HEK293 (cell line): Measurements from ENCODE around the gene BAIAP2.

ENCODE experiments used
- ELK4 ChIP-seq: IDR thresholded peaks from 2 replicates; pipeline ENCODE4 v1.6.1; 2011; ENCODE audit warnings: mild to moderate bottlenecking, low read depth, low read length, borderline replicate concordance
- GLI4 ChIP-seq: fragments of 450-650 bp; formaldehyde crosslinking; IDR thresholded peaks from 2 replicates; pipeline ENCODE4 v1.5.1; 2016; ENCODE audit warnings: missing biosample characterization, missing genetic modification characterization
- SALL2 ChIP-seq: fragments of 450-650 bp; formaldehyde crosslinking; IDR thresholded peaks from 2 replicates; pipeline ENCODE4 v1.5.0; 2017; ENCODE audit warnings: missing biosample characterization, mild to moderate bottlenecking, missing genetic modification characterization, borderline replicate concordance
- ZSCAN16 ChIP-seq: fragments of 450-650 bp; formaldehyde crosslinking; IDR thresholded peaks from 2 replicates; pipeline ENCODE4 v1.5.1; 2016; ENCODE audit warnings: missing biosample characterization, missing genetic modification characterization
- TF ChIP-seq, protein P1 (sequence below): fragments of 450-650 bp; formaldehyde crosslinking; IDR thresholded peaks from 2 replicates; pipeline ENCODE4 v1.5.1; 2016; ENCODE audit warnings: missing biosample characterization, missing genetic modification characterization, low read depth

GRCh38 chr17:81002013-81002384 lies 33.0 kb upstream of the BAIAP2 start:
- TF ChIP-seq SALL2 (tag by site-specific recombination) (no peak), ZSCAN16 (no peak), GLI4 (tag by site-specific recombination) (no peak), ELK4 (no peak)
- TF ChIP-seq, protein P1, sequence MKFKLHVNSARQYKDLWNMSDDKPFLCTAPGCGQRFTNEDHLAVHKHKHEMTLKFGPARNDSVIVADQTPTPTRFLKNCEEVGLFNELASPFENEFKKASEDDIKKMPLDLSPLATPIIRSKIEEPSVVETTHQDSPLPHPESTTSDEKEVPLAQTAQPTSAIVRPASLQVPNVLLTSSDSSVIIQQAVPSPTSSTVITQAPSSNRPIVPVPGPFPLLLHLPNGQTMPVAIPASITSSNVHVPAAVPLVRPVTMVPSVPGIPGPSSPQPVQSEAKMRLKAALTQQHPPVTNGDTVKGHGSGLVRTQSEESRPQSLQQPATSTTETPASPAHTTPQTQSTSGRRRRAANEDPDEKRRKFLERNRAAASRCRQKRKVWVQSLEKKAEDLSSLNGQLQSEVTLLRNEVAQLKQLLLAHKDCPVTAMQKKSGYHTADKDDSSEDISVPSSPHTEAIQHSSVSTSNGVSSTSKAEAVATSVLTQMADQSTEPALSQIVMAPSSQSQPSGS (tag by site-specific recombination) = no peak
